Hematopoietic multipotent progenitor cell treated with erythropoietin and hydrocortisone succinate and interleukin-3 and kit ligand, for 8 days (in vitro differentiated cells): Measurements from ENCODE around the gene ABCA3.

Experiments
- DNase-seq: peaks from one replicate; pipeline ENCODE4 v3.0.0-alpha.2; 2015

The ABCA3 gene

GRCh38 chr16:2232094-2232990 lies 108.2 kb downstream of the ABCA3 start:
- DNase-seq = no peak

GRCh38 chr16:2231016-2231931 lies 109.3 kb downstream of the ABCA3 start:
- no peak for DNase-seq

- no peak for DNase-seq
Measured at GRCh38 chr16:2230376-2230775, 110.2 kb downstream of the ABCA3 start.

- DNase-seq = no peak
Measured at GRCh38 chr16:2229632-2230250, 110.8 kb downstream of the ABCA3 start.

GRCh38 chr16:2229091-2229490 lies 111.4 kb downstream of the ABCA3 start:
- no peak for DNase-seq

- DNase-seq = no peak
Measured at GRCh38 chr16:2228161-2228824, 112.2 kb downstream of the ABCA3 start.

GRCh38 chr16:2226918-2227317 lies 113.6 kb downstream of the ABCA3 start:
- no peak for DNase-seq

GRCh38 chr16:2226245-2226793 lies 114.2 kb downstream of the ABCA3 start:
- no peak for DNase-seq
